ENCODE results near the gene SIT1.
"Not testable (repeated sequence)": the region's sequence is repeated elsewhere in the genome, so short reads cannot be mapped to it uniquely, and the experiment has no call there.

SIT1 gene

DNA sequence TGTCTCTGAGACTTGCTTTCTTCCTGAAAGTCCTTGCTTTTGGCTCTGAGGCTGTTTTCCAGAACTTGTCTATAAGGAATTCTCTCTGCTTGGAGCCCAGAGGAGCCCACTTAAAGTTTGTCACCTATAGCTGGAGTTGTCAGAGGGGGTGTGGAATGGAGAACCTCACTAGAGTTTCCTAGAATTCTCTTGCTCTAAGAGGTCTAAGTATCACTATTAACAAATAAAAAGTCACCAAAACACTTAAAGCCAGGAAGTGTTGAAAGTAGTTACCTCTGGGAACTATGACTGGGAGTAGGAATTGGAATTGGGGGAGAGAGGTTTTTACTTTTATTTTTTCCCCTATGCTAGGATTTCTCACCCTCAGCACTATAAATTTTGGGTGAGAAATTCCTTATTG lies 15.0 kb downstream of the SIT1 start:
- no peak for DNase-seq

DNA sequence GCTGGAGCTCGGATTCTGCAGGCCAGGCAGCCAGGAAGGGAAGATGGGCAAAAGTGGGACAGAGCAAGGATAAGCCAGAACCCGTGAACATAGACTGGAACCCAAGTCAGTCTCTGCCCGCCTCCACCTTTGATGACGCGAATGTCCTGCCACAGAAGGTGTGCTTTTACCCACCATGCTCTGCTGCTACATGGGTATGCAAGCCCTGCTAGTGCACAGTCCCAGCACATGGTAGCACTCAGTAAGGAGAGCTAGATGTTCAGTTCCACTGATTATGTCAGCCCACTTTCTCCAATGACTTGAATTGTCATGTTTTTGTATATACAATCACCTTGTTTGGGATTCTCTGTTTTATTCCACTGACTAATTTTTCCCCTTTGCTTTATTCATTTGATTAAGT lies 21.1 kb downstream of the SIT1 start:
- no peak for DNase-seq

GRCh38 chr9:35628389-35628991 lies 22.2 kb downstream of the SIT1 start:
- DNase-seq, result no peak

- DNase-seq, result no peak
Observed at GRCh38 chr9:35627575-35627974, 23.2 kb downstream of the SIT1 start.

GRCh38 chr9:35619800-35620158 lies 31.0 kb downstream of the SIT1 start:
- DNase-seq, result no peak

- DNase-seq, result no peak
Observed at GRCh38 chr9:35618854-35619799, 31.6 kb downstream of the SIT1 start.

DNA sequence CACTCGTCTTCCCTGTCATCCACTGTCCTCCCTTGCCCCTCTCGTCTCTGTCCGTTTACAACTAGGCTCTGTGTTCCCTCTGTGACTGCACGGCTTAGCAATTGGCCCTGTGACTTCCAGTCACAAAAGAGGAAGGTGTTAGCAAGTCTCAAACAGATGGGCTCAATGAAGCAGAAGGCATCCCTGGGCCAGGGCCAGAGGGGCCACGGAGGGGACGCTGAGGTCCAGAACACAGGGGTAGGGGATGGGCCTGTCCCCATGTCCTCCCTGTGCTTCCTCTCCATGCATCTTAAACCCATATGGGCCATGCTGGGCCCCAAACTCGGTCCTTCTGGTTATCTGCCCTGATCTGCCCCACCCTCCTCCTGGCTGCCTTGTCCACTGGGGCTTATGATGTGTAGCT lies 32.4 kb downstream of the SIT1 start, which contains the start of gene CD72:
TSS of gene CD72 (minus strand) at position 89 of the 403 bp plus-strand sequence. CDS start 110 bp downstream, outside the sequence.
- no peak for DNase-seq

- DNase-seq, result no peak
Observed at GRCh38 chr9:35617548-35617947, 33.2 kb downstream of the SIT1 start.

GRCh38 chr9:35616681-35617459 lies 33.9 kb downstream of the SIT1 start:
- no peak for DNase-seq

DNA sequence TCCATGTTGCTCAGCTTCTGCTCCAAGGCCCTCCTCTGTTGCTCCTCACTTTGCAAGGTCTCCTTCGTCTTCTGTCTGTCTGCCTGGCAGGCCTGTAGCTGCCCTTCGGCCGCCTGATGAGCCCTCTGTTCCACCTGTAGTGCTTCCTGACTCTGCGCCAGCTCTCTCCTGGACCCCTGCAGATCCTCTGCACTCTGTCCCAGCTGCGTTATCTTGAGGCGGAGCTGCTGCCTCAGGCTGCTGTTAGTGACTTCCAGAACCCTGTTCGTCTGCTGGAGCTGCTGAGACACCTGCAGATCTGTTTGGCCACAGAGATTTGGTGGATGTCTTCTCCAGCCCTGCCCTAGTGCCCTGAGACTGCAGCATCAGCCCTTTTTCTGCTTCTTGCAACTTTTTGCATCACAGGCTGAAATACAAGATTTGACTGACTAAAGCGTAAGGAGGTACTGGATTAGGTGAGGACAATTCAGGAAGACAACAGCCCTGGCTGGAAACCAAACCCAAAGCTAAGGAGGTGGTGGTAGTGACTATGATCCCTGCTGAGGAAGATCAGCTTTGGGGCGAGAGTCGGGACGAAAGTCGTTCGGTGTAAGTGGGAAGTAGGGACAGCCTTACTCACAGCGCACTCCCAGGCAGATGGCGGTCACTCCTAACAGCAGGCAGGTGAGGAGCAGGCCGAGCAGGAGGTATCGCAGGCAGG lies 34.6 kb downstream of the SIT1 start:
- DNase-seq, result no peak

DNA sequence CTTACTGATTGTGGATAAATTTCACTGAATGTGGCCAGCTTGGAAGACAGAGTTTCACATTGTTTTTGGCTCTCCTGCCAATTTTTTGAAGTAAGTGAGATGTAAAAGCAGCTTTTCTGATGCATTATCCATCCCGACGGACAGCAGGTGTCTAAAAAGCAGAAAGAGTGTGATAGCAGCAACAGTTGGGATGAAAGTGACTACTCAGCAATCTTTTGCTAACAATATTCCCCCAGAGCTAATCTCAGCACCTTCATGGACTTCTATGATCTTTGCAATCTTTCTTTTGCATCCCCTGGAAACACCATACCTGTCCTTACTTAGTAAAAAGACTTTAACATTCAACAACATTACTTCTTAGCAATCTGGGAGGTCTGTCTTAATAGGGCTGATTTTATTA lies 37.9 kb downstream of the SIT1 start:
- DNase-seq, result no peak

- not testable (repeated sequence) for DNase-seq
Observed at GRCh38 chr9:35612066-35612465, 38.7 kb downstream of the SIT1 start.

GRCh38 chr9:35611230-35611797 lies 39.4 kb downstream of the SIT1 start:
- no peak for DNase-seq

DNA sequence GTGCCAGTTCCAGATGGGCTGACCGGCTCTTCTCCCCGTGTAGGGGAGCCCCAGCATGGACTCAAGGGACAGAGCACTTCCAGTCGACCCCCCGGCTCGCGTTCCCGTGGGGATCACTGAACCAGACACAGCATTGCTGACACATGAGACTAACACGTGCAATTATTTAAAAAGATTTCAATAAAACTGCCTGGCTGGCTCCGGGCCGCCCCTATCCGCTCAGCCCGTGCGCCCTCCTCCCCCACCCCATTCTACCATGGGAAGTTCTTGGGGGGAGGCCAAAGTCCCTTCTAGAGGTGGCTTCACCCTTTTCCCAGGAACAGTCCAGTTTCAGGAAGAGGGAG lies 40.9 kb downstream of the SIT1 start:
- DNase-seq, result no peak

DNA sequence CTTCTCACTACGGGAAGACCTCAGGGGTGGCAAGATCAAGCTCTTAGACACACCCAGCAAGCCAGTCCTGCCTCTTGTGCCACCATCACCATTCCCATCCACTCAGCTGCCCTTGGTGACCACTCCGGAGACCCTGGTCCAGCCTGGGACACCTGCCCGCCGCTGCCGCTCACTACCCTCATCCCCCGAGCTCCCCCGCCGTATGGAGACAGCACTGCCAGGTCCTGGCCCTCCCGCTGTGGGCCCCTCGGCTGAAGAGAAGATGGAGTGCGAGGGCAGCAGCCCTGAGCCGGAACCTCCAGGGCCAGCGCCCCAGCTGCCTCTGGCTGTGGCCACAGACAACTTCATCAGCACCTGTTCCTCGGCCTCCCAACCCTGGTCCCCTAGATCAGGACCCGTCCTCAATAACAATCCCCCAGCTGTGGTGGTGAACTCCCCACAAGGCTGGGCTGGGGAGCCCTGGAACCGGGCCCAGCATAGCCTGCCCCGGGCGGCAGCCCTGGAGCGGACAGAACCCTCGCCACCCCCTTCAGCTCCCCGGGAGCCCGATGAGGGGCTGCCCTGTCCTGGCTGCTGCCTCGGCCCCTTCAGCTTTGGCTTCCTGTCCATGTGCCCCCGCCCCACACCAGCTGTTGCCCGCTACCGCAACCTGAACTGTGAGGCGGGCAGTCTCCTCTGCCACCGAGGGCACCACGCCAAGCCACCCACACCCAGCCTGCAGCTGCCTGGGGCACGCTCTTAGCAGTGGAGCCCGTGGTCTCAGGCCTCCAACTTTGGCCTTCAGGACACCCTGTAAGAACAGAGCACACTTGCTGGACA lies 41.5 kb downstream of the SIT1 start:
- DNase-seq, result no peak

DNA sequence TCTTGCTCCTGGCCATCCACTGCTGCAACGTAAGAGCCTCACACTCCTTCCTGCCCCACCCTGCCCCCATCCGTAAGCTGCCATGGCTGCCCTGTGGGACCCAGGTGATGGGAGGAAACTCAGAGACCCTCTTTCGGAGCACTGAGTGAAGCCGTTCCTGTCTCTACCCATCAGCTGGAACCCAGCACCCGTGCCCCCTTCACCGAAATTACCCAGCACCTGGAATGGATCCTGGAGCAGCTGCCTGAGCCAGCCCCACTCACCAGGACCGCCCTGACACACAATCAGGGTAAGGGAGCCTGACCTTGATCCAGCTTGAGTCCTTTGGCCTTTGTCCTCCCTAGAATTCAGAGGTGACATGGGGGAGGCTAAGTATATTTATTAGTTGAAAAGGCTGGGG lies 42.5 kb downstream of the SIT1 start:
- no peak for DNase-seq

- no peak for DNase-seq
Observed at GRCh38 chr9:35606726-35607125, 44.0 kb downstream of the SIT1 start.

GRCh38 chr9:35606138-35606504 lies 44.6 kb downstream of the SIT1 start:
- no peak for DNase-seq

DNA sequence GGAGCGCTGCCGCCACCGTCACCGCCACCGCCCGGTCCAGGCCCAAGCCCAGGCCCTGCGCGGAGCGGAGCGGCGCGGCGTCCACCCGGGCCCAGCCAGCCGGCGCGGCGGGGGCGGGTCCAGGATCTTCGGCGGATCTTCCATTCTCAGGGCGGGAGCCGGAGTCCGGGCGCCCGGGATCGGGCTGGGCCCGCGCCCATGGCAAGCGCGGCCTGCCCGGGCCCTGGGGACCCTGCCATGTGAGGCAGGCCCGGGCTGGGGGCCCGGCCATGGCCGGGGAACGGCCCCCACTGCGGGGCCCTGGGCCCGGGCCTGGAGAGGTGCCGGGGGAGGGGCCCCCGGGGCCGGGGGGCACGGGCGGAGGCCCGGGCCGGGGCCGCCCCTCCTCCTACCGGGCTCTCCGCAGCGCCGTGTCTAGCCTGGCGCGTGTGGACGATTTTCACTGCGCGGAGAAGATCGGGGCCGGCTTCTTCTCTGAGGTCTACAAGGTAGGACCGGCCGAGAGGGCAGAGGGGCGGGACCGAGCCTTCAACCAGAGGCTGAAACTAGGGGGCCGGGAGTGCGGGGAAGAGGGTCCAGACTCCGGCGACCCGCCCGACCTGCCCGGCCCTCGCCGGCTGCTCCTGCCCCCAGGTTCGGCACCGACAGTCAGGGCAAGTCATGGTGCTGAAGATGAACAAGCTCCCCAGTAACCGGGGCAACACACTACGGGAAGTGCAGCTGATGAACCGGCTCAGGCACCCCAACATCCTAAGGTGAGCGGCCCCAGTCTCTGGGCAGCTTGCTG lies 45.2 kb downstream of the SIT1 start:
- no peak for DNase-seq

DNA sequence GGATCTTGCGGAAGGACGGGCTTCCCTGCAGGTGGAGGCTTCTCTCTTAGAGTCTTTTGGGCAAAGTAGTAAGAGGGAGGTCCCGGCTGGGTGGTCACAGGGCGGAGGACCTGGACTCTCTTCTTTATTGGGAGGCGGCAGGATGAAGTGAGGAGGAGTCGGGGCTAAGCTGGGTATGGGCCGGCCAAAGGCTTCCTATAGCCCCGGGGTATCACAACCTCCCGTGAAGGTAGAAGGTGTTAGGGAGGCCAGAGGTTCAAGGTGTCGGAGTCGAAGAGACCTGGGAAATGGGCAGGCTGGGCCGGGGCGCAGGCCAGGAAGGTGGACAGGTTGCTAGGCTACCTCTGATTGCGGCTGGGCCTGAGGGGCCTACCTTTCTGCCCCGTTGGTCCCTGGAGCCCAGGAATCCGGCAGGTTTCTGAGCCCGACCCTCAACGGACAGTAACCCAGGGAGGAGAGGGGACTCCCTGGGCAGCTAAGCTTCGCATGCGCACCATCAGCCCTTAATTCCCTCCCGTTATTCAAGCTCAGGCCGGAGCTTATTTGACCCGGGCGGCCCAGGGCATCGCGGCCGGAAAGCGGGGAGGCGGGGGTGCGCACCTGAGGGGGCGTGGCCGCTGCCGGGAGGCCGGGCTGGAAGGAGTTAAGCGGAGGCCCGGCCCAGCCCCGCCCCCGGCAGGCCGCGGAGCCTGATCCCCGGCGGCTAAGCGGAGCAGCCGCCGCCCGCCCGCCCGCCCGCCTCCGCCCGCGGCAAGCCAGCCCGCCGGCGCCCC lies 46.0 kb downstream of the SIT1 start, which contains the start of gene TESK1:
TSS of gene TESK1 (plus strand) at position 685 of the 773 bp plus-strand sequence. CDS start 358 bp downstream, outside the sequence.
- DNase-seq, result peak; percentile 77
